ENCODE data around the gene PCBP1.
"Not testable (repeated sequence)": the region's sequence is repeated elsewhere in the genome, so short reads cannot be mapped to it uniquely, and the experiment has no call there.

PCBP1 gene

DNA sequence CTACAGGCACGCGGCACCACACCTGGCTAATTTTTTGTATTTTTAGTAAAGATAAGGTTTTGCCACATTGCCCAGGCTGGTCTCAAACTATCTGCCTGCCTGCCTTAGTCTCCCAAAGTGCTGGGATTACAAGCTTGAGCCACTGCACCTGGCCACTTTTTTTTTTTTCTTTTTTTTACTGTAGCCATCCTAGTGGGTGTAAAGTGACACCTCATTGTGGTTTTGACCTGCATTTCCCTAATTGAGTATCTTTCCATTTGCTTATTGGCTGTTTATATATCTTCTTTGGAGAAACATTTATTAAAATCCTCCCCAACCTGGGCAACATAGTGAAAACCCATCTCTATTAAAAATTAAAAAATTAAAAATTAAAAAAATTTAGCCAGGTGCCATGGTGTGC lies 12.0 kb downstream of the PCBP1 start:
- no peak for DNase-seq (ENCODE audit: low read depth)

DNA sequence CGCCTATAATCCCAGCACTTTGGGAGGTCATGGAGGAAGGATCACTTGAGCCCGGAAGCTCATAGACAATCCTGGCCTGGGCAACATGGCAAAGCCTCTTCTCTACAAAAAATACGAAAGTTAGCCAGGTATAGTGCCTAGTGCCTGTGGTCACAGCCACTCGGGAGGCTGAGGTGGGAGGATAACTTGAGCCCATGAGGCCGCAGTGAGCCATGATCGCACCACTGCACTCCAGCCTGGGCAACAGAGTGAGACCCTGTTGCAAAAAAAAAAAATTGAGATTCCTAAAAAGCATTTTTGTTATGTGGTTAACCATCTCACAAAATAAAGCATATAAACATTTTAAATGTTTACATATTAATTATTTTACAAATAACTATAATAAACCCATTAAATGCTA lies 13.9 kb downstream of the PCBP1 start:
- DNase-seq (ENCODE audit: low read depth): no peak

DNA sequence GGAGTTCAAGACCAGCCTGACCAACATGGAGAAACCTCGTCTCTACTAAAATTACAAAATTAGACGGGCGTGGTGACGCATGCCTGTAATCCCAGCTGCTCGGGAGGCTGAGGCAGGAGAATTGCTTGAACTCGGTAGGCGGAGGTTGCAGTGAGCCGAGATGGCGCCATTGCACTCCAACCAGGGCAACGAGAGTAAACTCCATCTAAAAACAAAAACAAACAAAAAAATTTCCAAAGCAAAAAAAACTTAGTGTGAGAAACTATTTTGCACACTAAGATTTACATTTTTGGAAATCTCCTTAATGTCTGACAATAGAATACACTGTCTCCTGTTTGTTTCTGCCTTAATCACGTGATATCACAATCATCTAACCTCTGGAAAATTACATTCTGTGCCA lies 14.4 kb downstream of the PCBP1 start:
- not testable (repeated sequence) for DNase-seq (ENCODE audit: low read depth)

DNA sequence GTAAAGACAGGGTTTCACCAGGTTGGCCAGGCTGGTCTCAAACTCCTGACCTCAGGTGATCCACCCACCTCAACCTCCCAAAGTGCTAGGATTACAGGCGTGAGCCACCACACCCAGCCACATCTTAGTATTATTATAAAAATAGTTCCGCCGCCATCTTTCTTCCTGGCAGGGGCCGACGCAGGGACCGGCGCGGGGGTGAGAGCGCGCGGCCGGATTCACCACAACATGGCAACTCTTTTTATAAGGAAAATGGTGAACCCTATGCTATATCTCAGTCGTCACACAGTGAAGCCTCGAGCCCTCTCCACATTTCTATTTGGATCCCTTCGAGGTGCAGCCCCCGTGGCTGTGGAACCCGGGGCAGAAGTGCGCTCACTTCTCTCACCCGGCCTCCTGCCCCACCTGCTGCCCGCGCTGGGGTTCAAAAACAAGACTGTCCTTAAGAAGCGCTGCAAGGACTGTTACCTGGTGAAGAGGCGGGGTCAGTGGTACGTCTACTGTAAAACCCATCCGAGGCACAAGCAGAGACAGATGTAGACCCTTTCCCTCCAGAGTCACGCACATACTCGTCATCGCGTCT lies 15.1 kb downstream of the PCBP1 start:
- DNase-seq (ENCODE audit: low read depth): not testable (repeated sequence)

DNA sequence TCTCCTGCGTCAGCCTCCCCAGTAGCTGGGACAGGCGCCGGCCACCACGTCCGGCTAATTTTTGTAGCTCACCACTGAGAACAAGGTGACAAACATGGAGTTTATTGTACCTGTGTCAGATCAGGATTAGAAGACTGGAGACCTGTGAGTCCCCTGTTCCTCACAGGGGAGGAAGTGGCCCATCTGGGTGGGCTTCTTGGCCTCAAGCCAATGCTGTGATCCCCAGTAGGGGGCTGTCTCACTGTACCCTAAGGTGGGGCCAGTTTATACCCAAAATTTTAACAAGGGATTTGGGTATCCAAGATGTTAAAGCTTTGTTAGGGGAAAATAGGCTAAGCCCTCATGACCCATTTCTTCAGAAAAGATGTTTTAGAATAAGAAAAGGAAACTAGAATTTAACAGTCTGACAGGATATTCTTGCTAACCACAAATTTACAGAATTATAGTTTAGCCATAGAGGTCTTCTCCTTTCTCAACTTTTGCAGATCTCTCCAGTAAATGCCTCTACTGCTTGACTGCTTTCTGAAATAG lies 16.3 kb downstream of the PCBP1 start:
- DNase-seq (ENCODE audit: low read depth): no peak

DNA sequence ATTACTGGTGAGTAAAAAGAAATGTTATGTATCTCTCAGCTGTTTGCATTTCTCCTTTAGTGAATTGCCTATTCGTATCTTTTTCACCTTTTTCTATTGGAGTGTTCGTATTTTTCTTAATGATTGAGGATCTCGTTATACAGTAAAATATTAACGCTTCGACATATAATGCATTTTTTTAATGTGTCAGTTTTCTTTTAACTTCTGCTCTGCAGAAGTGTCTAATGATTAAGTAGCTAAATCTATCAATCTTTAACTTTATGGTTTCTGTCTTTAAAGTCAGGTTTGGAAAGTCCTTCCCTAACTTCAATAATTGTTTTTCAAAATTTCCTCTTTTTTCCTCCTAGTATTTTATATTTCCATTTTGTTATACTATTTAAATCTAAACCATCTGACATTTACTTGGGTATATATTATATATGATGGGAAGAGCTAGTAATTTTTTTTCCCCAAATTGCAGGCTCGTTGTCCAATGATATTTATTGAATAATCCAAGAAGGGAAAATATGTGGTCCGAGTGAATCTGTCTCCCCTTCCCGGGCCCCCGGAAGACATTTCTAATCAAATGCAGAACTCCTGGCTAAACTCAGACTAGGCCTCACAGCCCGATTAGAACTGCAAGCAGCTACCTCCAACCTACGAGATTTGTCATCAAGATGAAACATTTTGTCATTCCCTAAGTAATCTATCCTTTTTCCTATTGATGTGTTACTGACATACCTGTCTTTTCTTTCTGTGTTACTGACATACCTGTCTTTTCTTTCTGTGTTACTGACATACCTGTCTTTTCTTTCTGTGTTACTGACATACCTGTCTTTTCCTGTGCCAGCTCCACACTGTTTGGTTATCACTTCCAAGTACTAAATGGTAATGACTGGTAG lies 17.2 kb downstream of the PCBP1 start:
- no peak for DNase-seq (ENCODE audit: low read depth)

DNA sequence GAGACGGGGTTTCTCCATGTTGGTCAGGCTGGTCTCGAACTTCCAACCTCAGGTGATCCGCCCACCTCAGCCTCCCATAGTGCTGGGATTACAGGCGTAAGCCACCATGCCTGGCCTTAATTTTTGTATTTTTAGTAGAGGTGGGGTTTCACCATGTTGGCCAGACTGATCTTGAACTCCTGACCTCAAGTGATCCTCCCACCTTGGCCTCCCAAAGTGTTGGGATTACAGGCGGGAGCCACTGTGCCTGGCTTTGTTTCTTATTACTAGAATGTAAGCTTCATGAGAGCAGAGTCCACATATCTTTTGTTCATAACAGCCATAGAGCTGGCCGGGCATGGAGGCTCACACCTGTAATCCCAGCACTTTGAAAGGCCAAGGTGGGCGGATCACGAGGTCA lies 18.9 kb downstream of the PCBP1 start:
- not testable (repeated sequence) for DNase-seq (ENCODE audit: low read depth)

DNA sequence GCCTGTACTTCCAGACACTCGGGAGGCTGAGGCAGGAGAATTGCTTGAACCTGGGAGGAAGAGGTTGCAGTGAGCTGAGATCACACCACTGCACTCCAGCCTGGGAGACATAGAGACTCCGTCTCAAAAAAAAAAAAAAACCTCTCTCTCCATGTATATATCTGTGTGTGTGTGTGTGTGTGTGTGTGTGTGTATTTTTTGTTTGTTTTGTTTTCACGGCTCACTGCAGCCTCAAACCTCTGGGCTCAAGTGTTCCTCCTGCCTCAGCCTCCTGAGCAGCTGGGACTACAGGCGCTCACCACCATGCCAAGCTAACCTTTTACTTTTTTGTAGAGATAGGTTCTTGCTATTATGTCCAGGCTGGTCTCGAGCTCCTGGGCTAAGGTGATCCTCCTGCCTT lies 23.1 kb downstream of the PCBP1 start:
- DNase-seq (ENCODE audit: low read depth): not testable (repeated sequence)

DNA sequence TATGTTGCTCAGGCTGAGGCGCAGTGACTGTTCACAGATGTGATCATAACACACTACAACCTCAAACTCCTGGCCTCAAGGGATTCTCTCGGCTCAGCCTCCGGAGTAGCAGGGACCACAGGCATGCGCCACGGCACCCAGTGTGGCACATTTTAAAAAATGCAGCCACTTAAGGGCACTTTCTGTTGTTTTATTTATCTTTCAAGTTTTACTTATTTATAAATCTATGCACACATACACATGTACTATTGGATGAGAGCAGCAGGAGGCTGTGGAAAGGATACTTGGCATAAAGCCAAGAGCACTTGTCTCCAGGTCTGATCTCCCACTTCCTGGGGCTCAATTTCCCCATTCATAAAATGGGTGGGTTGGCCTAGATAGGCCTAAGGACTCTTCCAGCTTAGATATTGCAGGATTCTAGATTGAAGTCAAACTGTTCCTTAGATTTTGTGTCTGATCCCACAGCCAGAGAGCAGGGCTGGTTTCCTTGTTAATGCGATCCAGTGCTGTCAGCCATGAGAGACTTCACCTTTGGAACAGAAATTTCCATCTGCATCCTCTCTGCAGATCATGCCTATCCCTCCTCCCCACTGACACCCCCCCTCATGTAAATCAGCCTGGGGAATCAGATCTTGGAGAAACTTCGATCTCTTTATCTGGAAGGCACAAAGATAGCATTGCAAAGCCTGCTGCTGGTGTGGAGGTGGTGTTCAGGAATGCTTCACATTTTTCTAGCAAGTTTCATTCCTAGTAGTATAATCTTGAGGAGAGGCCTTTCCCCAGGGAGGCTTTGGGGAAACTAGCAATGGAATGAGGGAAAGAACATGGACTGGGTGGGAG lies 24.7 kb downstream of the PCBP1 start:
- DNase-seq (ENCODE audit: low read depth): no peak

DNA sequence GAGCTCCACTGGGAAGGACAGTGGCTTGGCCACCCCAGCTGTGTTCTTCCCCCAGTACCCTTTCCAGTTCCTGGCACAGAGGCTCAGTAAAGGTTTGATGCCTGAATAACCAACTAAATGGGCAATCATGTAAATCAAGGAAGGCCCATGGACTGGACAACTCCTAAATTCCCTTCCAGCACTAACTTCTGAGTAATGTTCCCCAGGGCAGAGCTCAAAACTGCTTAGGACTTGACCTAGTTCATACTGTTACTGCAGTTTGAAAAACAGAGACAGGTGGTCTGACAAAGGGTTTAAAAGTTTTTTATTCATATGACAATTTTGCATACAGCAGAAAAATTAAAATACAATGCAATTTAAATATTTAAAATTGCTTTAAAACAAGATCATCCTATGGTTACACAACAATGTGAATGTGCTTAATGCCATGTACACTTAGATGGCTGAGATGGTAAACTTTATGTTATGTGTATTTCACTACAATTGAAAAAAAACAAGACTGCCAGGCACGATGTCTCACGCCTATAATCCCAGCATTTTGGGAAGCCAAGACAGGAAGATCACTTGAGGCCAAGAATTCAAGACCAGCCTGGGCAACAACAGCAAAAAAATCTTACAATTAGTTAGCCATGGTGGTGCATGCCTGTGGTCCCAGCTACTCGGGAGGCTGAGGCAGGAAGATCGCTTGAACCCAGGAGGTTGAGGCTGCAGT lies 26.2 kb downstream of the PCBP1 start:
- no peak for DNase-seq (ENCODE audit: low read depth)

DNA sequence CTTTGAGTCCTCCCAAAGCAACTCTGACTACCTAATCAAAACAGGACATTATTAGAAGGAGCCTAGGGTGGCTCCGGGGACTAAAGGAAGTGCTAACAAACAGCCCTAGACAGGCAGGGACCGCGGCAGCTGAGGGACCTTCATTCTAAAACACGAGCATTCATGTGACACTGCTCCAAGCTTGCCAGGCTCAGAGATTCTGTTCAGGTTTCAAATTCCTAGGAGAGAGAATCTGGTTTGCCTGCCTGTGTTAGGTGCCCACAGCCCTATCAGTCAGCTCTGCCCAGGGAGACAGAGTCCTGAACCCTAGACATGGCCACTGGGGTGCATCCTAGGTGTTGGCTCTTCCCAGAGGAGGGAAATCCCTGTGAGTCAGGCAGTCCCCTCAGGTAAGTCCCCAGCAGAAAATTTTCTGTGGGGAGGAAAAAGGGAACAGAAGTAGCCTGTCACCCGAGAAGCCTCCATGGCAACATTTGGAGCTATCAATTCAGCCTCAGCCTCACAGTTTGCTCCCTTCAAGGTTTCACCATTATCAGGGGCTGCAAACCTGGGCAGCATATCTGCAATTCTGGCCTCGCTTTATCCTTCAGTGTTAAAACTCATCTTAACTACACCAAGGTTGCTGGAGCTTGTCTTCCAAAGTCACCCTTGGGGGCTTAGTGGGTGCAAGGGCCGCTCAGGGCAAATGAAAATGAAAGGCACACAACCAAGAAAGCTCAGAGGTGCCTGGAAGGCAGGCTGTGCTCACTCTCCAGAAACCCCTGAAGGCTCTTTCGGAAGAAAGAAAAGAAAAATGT lies 28.6 kb downstream of the PCBP1 start:
- no peak for DNase-seq (ENCODE audit: low read depth)

DNA sequence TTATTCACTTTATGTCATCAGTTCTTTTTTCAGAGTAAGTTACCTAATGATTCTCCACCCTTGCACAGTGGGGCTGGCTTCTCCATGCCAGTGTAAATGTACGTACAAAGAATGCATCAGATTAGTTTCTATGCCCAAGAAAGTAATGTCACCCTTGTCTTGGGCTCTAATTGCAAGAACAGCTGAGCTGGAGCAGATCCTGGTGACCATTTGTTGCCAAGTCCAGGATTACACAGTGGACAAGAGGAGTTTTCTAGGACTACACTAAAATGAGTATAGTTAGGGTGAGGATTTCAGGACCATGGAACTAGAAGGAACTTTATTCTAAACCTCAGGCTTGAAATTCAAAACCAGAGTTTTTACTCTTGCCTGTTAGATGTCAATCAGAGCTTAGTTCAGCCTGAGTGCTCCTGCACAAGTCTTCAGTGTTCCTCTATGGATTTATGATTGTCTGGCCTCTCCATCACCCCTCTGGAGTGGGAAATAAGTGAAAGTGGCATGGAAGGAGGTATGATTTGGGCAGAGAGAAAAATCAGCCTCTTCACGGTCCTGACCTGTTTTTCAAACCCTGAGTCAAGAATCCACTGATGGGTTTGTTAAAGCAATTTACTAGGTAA lies 29.8 kb downstream of the PCBP1 start:
- DNase-seq (ENCODE audit: low read depth): no peak

DNA sequence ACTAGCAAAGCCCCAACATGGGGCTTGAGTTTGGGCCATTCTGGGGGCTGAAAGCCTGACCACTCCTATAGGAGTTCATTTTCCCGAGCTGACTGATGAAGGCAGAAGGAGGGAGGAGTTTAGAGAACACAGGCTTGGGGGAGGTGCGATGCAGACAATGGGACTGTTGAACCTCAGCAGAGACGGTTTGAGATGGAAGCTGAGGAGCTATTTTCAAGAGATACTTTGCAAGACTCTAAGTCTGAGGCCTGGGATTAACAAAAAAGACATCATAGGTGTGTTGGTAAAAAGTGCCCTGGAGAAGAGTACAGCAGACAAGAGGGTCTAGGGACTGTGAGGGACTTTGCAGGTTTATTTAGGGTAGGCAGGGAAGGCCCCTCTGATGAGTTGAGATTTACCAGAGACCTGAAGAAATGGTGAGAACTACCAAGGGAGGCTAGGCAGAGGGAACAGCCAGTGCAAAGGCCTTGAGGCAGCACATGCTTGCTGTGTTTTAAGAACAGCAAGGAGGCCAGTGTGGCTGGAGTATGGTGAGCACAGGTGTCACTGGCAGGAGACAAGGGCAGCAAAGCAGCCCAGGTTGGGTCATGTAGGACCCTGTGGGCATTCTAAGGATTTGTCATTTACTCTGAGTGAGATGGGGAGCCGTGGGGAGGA lies 31.6 kb downstream of the PCBP1 start:
- DNase-seq (ENCODE audit: low read depth): no peak

DNA sequence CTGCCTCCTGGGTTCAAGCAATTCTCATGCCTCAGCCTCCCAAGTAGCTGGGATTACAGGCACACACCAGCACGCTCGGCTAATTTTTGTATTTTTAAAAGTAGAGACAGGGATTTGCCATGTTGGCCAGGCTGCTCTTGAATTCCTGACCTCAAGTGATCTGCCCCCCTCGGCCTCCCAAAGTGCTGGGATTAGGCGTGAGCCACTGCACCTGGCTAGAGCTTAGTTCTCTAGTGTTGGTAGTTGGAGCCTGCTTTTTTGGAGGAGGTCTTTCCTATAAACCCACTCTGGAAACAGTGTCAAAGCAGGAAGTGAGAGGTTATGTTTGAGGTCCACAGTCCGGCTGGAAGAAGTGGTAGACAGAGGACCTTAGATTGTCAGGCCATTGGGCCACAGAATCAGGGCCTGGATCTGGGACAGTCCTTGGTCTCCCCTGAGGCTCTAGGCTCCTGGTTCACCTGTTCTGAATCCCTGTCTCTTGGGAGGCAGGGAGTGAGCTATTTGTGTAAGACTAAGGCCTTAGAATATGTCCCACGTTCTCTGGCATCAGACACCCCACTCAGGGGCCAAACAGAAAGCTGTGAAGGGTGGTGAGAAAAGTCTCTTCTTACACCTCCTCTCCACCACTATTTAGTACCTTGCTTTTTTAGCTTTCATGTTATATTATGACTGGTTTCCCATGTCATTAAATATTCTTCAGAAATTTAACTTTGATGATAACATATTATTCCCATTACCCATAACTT lies 34.5 kb downstream of the PCBP1 start:
- DNase-seq (ENCODE audit: low read depth): no peak

DNA sequence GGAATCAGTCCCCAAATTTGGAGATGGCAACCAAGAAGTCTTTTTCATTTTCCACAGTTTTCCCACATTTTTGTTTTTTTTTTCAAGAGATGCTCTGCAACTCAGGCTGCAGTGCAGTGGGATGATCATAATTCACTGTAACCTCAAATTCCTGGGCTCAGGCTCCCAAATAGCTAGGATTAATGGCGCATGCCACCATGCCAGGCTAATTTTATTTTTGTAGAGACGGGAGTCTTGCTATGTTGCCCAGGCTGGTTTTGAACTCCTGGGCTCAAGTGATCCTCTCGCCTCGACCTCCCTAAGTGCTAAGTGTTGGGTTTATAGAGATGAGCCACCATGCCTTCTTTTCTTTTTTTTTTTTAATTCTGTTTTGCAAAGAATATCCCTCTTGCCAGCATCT lies 35.2 kb downstream of the PCBP1 start:
- DNase-seq (ENCODE audit: low read depth): no peak

DNA sequence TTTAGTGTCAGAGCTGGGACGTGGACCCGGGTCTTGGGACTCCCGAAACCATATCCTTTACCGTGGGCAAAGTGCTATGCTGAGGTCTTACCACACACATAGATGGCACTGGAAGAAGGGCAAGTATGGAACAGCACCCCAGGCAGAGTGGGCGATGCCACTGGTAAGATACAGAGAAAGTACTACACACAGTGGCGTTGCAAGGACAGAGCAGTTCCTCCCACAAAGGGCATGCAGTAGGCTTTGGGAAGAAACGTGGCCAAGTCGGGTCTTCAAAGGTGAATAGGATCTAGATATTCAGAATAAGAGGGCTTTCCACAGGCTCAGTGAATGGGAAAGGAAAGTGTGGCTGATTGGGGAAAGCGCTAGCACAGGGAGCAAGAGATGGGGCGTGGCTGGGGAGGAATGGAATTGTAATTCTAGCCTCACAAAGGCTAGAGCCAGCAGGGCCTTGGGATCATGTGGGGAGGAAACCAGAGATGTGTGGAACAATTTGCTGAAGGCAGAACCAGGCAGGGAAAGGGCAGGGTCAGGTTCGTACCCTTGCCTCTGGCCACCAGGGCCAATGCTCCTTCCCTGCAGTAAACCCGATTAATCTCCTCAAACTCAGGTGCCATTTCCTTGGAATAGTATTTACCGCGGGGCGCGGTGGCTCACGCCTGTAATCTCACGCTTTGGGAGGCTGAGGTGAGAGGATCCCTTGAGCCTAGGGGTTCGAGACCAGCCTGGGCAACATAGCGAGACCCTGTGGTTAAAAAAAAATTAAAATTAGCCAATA lies 36.0 kb downstream of the PCBP1 start:
- DNase-seq (ENCODE audit: low read depth): no peak

DNA sequence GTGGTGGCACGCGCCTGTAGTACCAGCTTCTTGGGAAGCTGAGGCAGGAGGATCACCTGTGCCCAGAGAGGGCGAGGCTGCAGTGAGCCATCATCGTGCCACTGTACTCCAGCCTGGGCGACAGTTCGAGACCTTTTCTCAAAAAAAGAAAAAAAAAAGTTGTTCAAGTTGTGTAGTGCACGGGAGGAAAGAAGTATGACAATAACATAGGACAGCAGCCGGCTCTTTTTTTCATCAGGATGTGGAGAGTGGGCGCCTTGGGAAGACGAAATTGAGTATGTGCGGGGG lies 36.5 kb downstream of the PCBP1 start:
- no peak for DNase-seq (ENCODE audit: low read depth)

DNA sequence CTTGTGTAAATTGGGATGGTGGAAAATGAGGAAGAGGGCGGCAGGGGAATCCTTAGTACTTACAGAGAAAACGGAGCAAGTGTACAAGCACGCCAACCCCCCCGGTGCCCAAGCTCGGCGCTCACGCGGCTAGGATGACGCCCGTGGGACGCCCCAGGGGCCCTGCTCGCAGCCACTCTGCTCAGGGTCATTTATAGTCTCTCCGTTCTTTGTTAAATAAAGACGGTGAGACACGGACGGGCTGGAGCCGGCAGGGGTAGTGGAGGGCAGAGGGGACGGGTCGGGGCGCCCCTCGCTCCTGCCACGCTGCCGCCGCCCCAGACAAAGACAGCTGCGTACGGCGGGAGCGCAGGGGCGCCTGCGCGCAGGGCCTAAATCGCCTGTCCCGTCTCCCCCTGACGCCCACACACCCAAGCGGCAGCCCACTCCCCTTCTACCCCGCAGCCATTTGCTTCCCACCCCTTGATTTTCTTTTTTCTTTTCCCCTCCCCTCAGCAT lies 37.8 kb downstream of the PCBP1 start:
- peak; percentile 52 for DNase-seq (ENCODE audit: low read depth)

DNA sequence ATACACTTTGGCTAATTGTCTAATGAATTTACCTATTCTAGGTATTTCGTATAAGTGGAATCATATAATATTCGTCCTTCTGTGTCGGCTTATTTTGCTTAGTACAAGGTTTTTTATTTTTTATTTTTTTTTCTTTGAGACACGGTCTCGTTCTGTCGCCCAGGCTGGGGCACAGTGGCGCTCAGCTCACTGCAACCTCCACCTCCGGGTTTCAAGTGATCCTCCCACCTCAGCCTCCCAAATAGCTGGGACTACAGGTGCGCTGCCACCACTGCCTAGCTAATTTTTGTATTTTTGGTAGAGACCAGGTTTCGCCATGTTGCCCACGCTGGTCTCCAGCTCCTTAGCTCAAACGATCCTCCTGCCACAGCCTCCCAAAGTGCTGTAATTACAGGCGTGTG lies 38.2 kb downstream of the PCBP1 start:
- no peak for DNase-seq (ENCODE audit: low read depth)
